Measurements from ENCODE around the gene GALNT12. TPM values are rescaled to one million over a fixed set of nuclear protein-coding genes. Genes with fewer than 3 reads are reported as not detected.
A peak's percentile ranks its signal among the peaks of the same experiment; 100 is the strongest.

Gene GALNT12
- total RNA-seq, 1 donor from 2014 or later = 1.7 TPM

- Histone ChIP-seq H3K4me1 (ENCODE audit: insufficient read depth, low read length) (no peaks in the 10 kb centered on the region), H3K36me3 (ENCODE audit: insufficient read depth, low read length) (no peaks in the 10 kb centered on the region), H3K9me3 (ENCODE audit: insufficient read depth, low read depth, low read length) (peaks cover 4% of the 10 kb centered on the region), H3K4me3 (ENCODE audit: insufficient read depth, low read depth, low read length) (no peak overlapping the region), H3K4me2 (ENCODE audit: low read length) (no peak overlapping the region), H3K79me2 (ENCODE audit: insufficient read depth, low read length) (peaks cover 10% of the 10 kb centered on the region), H2AFZ (ENCODE audit: low read depth, low read length) (no peak overlapping the region), H3K9ac (ENCODE audit: low read length) (no peak overlapping the region), H3K27me3 (ENCODE audit: insufficient read depth, low read length) (peaks cover under 1% of the 10 kb centered on the region), H3K27ac (ENCODE audit: low read depth, low read length) (no peak overlapping the region), H4K20me1 (ENCODE audit: insufficient read depth, low read length) (peaks cover 18% of the 10 kb centered on the region)
- peaks cover 8% of the 10 kb centered on the region for H3K27me3 Mint-ChIP-seq (ENCODE audit: low read depth, unreplicated experiment)
- peaks cover 4% of the 10 kb centered on the region for H3K36me3 Mint-ChIP-seq (ENCODE audit: low read depth, unreplicated experiment)
- DNase-seq (ENCODE audit: low read depth) (no peak), FAIRE-seq (no peak)
- TF ChIP-seq EZH2 (IDR thresholded peaks at IDR 0.05; ENCODE audit: insufficient read depth, low read length) = no peak
- TF ChIP-seq, protein P1, sequence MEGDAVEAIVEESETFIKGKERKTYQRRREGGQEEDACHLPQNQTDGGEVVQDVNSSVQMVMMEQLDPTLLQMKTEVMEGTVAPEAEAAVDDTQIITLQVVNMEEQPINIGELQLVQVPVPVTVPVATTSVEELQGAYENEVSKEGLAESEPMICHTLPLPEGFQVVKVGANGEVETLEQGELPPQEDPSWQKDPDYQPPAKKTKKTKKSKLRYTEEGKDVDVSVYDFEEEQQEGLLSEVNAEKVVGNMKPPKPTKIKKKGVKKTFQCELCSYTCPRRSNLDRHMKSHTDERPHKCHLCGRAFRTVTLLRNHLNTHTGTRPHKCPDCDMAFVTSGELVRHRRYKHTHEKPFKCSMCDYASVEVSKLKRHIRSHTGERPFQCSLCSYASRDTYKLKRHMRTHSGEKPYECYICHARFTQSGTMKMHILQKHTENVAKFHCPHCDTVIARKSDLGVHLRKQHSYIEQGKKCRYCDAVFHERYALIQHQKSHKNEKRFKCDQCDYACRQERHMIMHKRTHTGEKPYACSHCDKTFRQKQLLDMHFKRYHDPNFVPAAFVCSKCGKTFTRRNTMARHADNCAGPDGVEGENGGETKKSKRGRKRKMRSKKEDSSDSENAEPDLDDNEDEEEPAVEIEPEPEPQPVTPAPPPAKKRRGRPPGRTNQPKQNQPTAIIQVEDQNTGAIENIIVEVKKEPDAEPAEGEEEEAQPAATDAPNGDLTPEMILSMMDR (IDR thresholded peaks at IDR 0.05; ENCODE audit: insufficient read depth, low read depth, low read length) = no peak
- H3K4me1 Mint-ChIP-seq (ENCODE audit: low read depth, unreplicated experiment) = peaks cover 9% of the 10 kb centered on the region
- peak overlapping the region; percentile 24 for H3K4me3 Mint-ChIP-seq (ENCODE audit: unreplicated experiment)
- H3K9me3 Mint-ChIP-seq (ENCODE audit: unreplicated experiment) = peaks cover 9% of the 10 kb centered on the region
- no peak overlapping the region for H3K27ac Mint-ChIP-seq (ENCODE audit: unreplicated experiment)
Measured at GRCh38 chr9:98798254-98798653, 9.2 kb upstream of the GALNT12 start.

GRCh38 chr9:98801561-98801960 is 5.9 kb upstream of the GALNT12 start:
- Mint-ChIP-seq H3K4me3 (ENCODE audit: unreplicated experiment) (no peak overlapping the region), H3K4me1 (ENCODE audit: low read depth, unreplicated experiment) (no peaks in the 10 kb centered on the region), H3K36me3 (ENCODE audit: low read depth, unreplicated experiment) (peaks cover 4% of the 10 kb centered on the region), H3K27ac (ENCODE audit: unreplicated experiment) (no peak overlapping the region), H3K9me3 (ENCODE audit: unreplicated experiment) (peaks cover 9% of the 10 kb centered on the region), H3K27me3 (ENCODE audit: low read depth, unreplicated experiment) (peaks cover 20% of the 10 kb centered on the region)
- Histone ChIP-seq H4K20me1 (ENCODE audit: insufficient read depth, low read length) (no peaks in the 10 kb centered on the region), H3K27ac (ENCODE audit: low read depth, low read length) (no peak overlapping the region), H3K9me3 (ENCODE audit: insufficient read depth, low read depth, low read length) (peaks cover 4% of the 10 kb centered on the region), H3K36me3 (ENCODE audit: insufficient read depth, low read length) (no peaks in the 10 kb centered on the region), H3K4me3 (ENCODE audit: insufficient read depth, low read depth, low read length) (no peak overlapping the region), H3K4me1 (ENCODE audit: insufficient read depth, low read length) (no peaks in the 10 kb centered on the region), H3K79me2 (ENCODE audit: insufficient read depth, low read length) (no peaks in the 10 kb centered on the region), H3K4me2 (ENCODE audit: low read length) (no peak overlapping the region), H3K9ac (ENCODE audit: low read length) (no peak overlapping the region), H3K27me3 (ENCODE audit: insufficient read depth, low read length) (peaks cover 10% of the 10 kb centered on the region), H2AFZ (ENCODE audit: low read depth, low read length) (no peak overlapping the region)
- DNase-seq (ENCODE audit: low read depth) (no peak), FAIRE-seq (no peak)
- TF ChIP-seq, protein P1 (IDR thresholded peaks at IDR 0.05; ENCODE audit: insufficient read depth, low read depth, low read length) = no peak
- TF ChIP-seq EZH2 (IDR thresholded peaks at IDR 0.05; ENCODE audit: insufficient read depth, low read length) = no peak

DNA sequence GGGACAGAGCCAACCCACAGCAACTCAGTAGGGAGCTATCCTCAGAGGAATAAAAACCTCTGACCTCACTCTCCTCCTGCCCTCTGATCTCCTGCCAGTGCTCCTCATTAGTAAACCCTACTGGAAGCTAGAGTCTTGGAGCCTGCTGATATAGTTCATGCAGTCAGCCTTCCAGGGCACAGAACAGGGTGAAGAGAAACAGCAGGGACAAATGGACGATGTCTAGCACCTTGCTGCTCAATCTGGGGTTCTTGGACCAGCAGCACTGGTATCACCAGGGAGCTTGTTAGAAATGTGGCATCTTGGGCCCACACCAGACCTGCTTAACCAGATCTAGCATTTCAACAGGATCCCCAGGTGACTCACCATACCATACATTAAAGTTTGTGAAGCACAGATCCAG is 5.5 kb upstream of the GALNT12 start:
- Histone ChIP-seq H3K9me3 (ENCODE audit: insufficient read depth, low read depth, low read length) (peaks cover 4% of the 10 kb centered on the region), H3K79me2 (ENCODE audit: insufficient read depth, low read length) (no peaks in the 10 kb centered on the region), H2AFZ (ENCODE audit: low read depth, low read length) (no peak overlapping the region), H4K20me1 (ENCODE audit: insufficient read depth, low read length) (no peaks in the 10 kb centered on the region), H3K4me1 (ENCODE audit: insufficient read depth, low read length) (peaks cover 2% of the 10 kb centered on the region), H3K27me3 (ENCODE audit: insufficient read depth, low read length) (peaks cover 13% of the 10 kb centered on the region), H3K9ac (ENCODE audit: low read length) (no peak overlapping the region), H3K27ac (ENCODE audit: low read depth, low read length) (no peak overlapping the region), H3K4me3 (ENCODE audit: insufficient read depth, low read depth, low read length) (no peak overlapping the region), H3K36me3 (ENCODE audit: insufficient read depth, low read length) (no peaks in the 10 kb centered on the region), H3K4me2 (ENCODE audit: low read length) (no peak overlapping the region)
- Mint-ChIP-seq H3K4me3 (ENCODE audit: unreplicated experiment) (no peak overlapping the region), H3K9me3 (ENCODE audit: unreplicated experiment) (peaks cover 9% of the 10 kb centered on the region), H3K27me3 (ENCODE audit: low read depth, unreplicated experiment) (peaks cover 23% of the 10 kb centered on the region), H3K36me3 (ENCODE audit: low read depth, unreplicated experiment) (peaks cover 4% of the 10 kb centered on the region), H3K27ac (ENCODE audit: unreplicated experiment) (no peak overlapping the region), H3K4me1 (ENCODE audit: low read depth, unreplicated experiment) (no peaks in the 10 kb centered on the region)
- FAIRE-seq (no peak), DNase-seq (ENCODE audit: low read depth) (no peak)
- TF ChIP-seq EZH2 (IDR thresholded peaks at IDR 0.05; ENCODE audit: insufficient read depth, low read length) = no peak
- TF ChIP-seq, protein P1 (IDR thresholded peaks at IDR 0.05; ENCODE audit: insufficient read depth, low read depth, low read length) = no peak
